Adrenal gland (tissue), 5 donors: Measurements from ENCODE around the gene ELF5.

Experiments used
- CTCF ChIP-seq, 6 experiments: fragments of 450-650 bp in 4 of 6; fragments of 200-600 bp in 2 of 6; sonication (generic) in 1 of 6; IDR thresholded peaks; 1 replicate in 5 of 6; 2 replicates in 1 of 6; pipeline versions ENCODE4 v1.5.1 to v1.8.0; 2016 to 2021; ENCODE audit warnings: antibody characterized with exemption in 6 of 6, mild to moderate bottlenecking in 2 of 6, moderate library complexity in 1 of 6
- POLR2A ChIP-seq, 2 donors: fragments of 450-650 bp; IDR thresholded peaks; one replicate each; pipeline ENCODE4 v1.6.1; 2017; ENCODE audit warnings: antibody characterized with exemption in 2 of 2, mild to moderate bottlenecking in 2 of 2, moderate library complexity in 1 of 2
- donor health status: DM: no; HTN: no; CAD: no.

GRCh38 chr11:34459507-34460162 is 54.0 kb downstream of the ELF5 start:
- TF ChIP-seq CTCF (IDR thresholded peaks at IDR 0.05) = no peak
- TF ChIP-seq POLR2A (IDR thresholded peaks at IDR 0.05) = no peak
